Transverse colon (tissue), 4 donors: Measurements from ENCODE around the gene HMGN1. TPM values are rescaled to one million over a fixed set of nuclear protein-coding genes. Genes with fewer than 3 reads are reported as not detected.
A peak's percentile ranks its signal among the peaks of the same experiment; 100 is the strongest.

ENCODE experiments used
- DNase-seq: peaks from one replicate; pipeline ENCODE4 v3.0.0-alpha.2; 2019
- H3K27ac ChIP-seq, 4 donors: fragments of 200-600 bp; sonication (generic); 2 replicates each; pipeline ENCODE4 v1.5.1; 2016 to 2018; ENCODE audit warnings: inconsistent platforms in 4 of 4
- H3K27me3 ChIP-seq: fragments of 200-600 bp; sonication (generic); 2 replicates; pipeline ENCODE4 v1.5.1; 2017; ENCODE audit warnings: inconsistent platforms
- H3K36me3 ChIP-seq, 4 donors: fragments of 200-600 bp; sonication (generic); 2 replicates each; pipeline ENCODE4 v1.5.1; 2017 to 2019; ENCODE audit warnings: inconsistent platforms in 4 of 4
- H3K4me1 ChIP-seq, 4 donors: fragments of 200-600 bp; sonication (generic); 2 replicates each; pipeline ENCODE4 v1.5.1; 2017 to 2020; ENCODE audit warnings: inconsistent platforms in 4 of 4
- H3K4me3 ChIP-seq, 4 donors: fragments of 200-600 bp; sonication (generic); 1 replicate in 1 of 4; 2 replicates in 3 of 4; pipeline versions ENCODE4 v1.5.1 to v1.6.1; 2017 to 2019; ENCODE audit warnings: inconsistent platforms in 4 of 4
- H3K9me3 ChIP-seq, 2 donors: fragments of 200-600 bp; sonication (generic); 2 replicates each; pipeline ENCODE4 v1.5.1; 2017 to 2019; ENCODE audit warnings: inconsistent platforms in 2 of 2
- CTCF ChIP-seq, 5 experiments: fragments of 200-600 bp in 3 of 5; fragments of 450-650 bp in 2 of 5; sonication (generic) in 3 of 5; IDR thresholded peaks; 1 replicate in 2 of 5; 2 replicates in 3 of 5; pipeline ENCODE4 v1.5.1; 2016 to 2017; ENCODE audit warnings: antibody characterized with exemption in 5 of 5, inconsistent platforms in 3 of 5, mild to moderate bottlenecking in 2 of 5, moderate library complexity in 1 of 5
- EP300 ChIP-seq: sonication (generic); formaldehyde crosslinking; IDR thresholded peaks from one replicate; pipeline ENCODE4 v1.6.1; 2017; ENCODE audit warnings: antibody characterized with exemption, low read depth
- POLR2A ChIP-seq: fragments of 450-650 bp; IDR thresholded peaks from one replicate; pipeline ENCODE4 v1.6.1; 2016; ENCODE audit warnings: antibody characterized with exemption, mild to moderate bottlenecking, moderate library complexity
- POLR2AphosphoS5 ChIP-seq, 3 donors: sonication (generic); formaldehyde crosslinking; IDR thresholded peaks; one replicate each; pipeline ENCODE4 v1.6.1; 2016; ENCODE audit warnings: antibody characterized with exemption in 3 of 3
- WGBS, 2 donors: methylation state at CpG; one replicate each; pipeline ENCODE4 v1.1.5; 2018; ENCODE audit warnings: low coverage in 1 of 2; 5-methylcytosine and 5-hydroxymethylcytosine counted together
- in situ Hi-C, 4 donors: fragments of 200-750 bp; cut with MboI; loops; one replicate each; pipeline versions ENCODE4 v1.15.0 to v1.15.1; 2017; ENCODE audit warnings: low sequenced_read_pairs in 3 of 4, low pct_ligation_motif_present in 1 of 4, low pct_unique_long_range_greater_than_20kb in 1 of 4
- intact Hi-C: fragments of 100-400 bp; cut with DNase I; formaldehyde crosslinking; loops from one replicate; pipeline ENCODE4 v1.15.1; 2023; ENCODE audit warnings: low total_unique reads
- total RNA-seq, 4 donors: library from RNA; depleted of rRNA; stranded (reverse); fragments of >200 nt; gene quantifications; one replicate each; pipeline ENCODE4 v1.1.0, GENCODE V29; 2016

The HMGN1 gene
- total RNA-seq, 4 donors from 2014 or later, result 51.1 to 277 (median 99.7) TPM

GRCh38 chr21:39312112-39313041, 36.5 kb downstream of the HMGN1 start:
- Histone ChIP-seq H3K27me3 (no peaks in the 10 kb centered on the region), H3K4me1 (peaks cover 6 to 42% (median 19%) of the 10 kb centered on the region in 4 donors), H3K9me3 (no peaks in the 10 kb centered on the region), H3K36me3 (peaks cover 0 to 6% (median 0%) of the 10 kb centered on the region in 4 donors), H3K27ac (peak overlapping the region; percentile 94 to 98 (median 95)), H3K4me3 (peak overlapping the region; percentile 59 to 98 (median 67))
- WGBS, 2 donors, result 2 to 6% methylated on average over 5 to 27 of the region's 65 CpGs
- peak; percentile 95 for DNase-seq
- in situ Hi-C loops, result loop anchor here in 1 of 4 donors (10.0 kb wide), 1 partner anchor 72 kb away; a partner anchor contains a TSS
- intact Hi-C loops, result no loop called here
- no peak for TF ChIP-seq CTCF (IDR thresholded peaks at IDR 0.05)
- peak; percentile 11 for TF ChIP-seq POLR2A
- TF ChIP-seq POLR2AphosphoS5 (IDR thresholded peaks at IDR 0.05), result peak in 1 of 3 donors; percentile 8

- Histone ChIP-seq H3K4me1 (peaks cover 6 to 42% (median 19%) of the 10 kb centered on the region in 4 donors), H3K27me3 (no peaks in the 10 kb centered on the region), H3K4me3 (no peak overlapping the region), H3K27ac (no peak overlapping the region), H3K36me3 (peaks cover 0 to 6% (median 0%) of the 10 kb centered on the region in 4 donors), H3K9me3 (no peaks in the 10 kb centered on the region)
- in situ Hi-C loops, result loop anchor here in 1 of 4 donors (10.0 kb wide), 1 partner anchor 74 kb away; a partner anchor contains a TSS
- intact Hi-C loops, result no loop called here
- 84 to 90% methylated on average over 6 to 7 of the region's 7 CpGs for WGBS, 2 donors
- DNase-seq, result no peak
- TF ChIP-seq CTCF (IDR thresholded peaks at IDR 0.05), result no peak
- no peak for TF ChIP-seq EP300
- no peak for TF ChIP-seq POLR2A
- TF ChIP-seq POLR2AphosphoS5 (IDR thresholded peaks at IDR 0.05), result no peak
Measured at GRCh38 chr21:39311164-39311563, 37.7 kb downstream of the HMGN1 start.

DNA sequence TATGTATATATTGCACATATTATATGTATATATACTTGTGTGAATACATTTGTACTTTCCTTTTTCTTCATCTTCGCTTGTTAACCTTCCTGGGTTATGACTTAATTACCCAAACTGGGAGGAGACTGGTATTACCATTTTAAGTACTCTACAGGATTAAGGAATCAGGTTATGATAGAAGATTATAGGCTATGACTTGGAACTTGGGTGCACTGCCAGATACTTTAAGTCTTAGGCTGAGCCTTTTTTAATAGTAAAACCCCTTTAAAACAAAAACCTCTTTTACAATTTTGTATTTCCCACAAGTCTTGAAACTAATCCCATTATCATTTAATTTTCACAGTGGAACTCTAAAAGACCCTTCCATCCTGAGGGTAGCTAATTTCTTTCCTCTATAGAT, 41.4 kb downstream of the HMGN1 start:
- Histone ChIP-seq H3K27me3 (no peaks in the 10 kb centered on the region), H3K36me3 (peaks cover 0 to 22% (median 5%) of the 10 kb centered on the region in 4 donors), H3K4me3 (no peak overlapping the region), H3K27ac (peak overlapping the region in 1 of 4 donors; percentile 16), H3K4me1 (peaks cover 6 to 34% (median 13%) of the 10 kb centered on the region in 4 donors), H3K9me3 (no peaks in the 10 kb centered on the region)
- no peak for TF ChIP-seq POLR2AphosphoS5 (IDR thresholded peaks at IDR 0.05)
- in situ Hi-C loops, result no loop called here
- 42 to 51% methylated on average over 1 of the region's 1 CpG for WGBS, 2 donors
- DNase-seq, result no peak
- intact Hi-C loops, result no loop called here

- DNase-seq, result no peak
- intact Hi-C loops (no loop called here), in situ Hi-C loops (no loop called here)
- 98% methylated on average over 3 of the region's 3 CpGs; no CpG with 5 or more reads in 1 of the 2 donors for WGBS, 2 donors
- no peak overlapping the region for H3K4me3 ChIP-seq
- H3K27me3 ChIP-seq, result no peaks in the 10 kb centered on the region
- H3K9me3 ChIP-seq, result no peaks in the 10 kb centered on the region
- TF ChIP-seq POLR2AphosphoS5 (IDR thresholded peaks at IDR 0.05) (no peak), EP300 (no peak), POLR2A (no peak), CTCF (IDR thresholded peaks at IDR 0.05) (no peak)
- H3K36me3 ChIP-seq, result peaks cover 0 to 53% (median 18%) of the 10 kb centered on the region in 4 donors
- H3K27ac ChIP-seq, result no peak overlapping the region
- H3K4me1 ChIP-seq, result no peaks in the 10 kb centered on the region
Measured at GRCh38 chr21:39300587-39300986, 48.3 kb downstream of the HMGN1 start.
